HG02852 (cell line): ENCODE results near the gene RTN4R.

ENCODE experiments used
- ATAC-seq: cut with Tn5 transposase; IDR thresholded peaks from one replicate; pipeline ENCODE4 v1.9.1; 2021; ENCODE audit warnings: mild to moderate bottlenecking, moderate library complexity; ENCODE audit not compliant: unreplicated experiment

Gene RTN4R

DNA sequence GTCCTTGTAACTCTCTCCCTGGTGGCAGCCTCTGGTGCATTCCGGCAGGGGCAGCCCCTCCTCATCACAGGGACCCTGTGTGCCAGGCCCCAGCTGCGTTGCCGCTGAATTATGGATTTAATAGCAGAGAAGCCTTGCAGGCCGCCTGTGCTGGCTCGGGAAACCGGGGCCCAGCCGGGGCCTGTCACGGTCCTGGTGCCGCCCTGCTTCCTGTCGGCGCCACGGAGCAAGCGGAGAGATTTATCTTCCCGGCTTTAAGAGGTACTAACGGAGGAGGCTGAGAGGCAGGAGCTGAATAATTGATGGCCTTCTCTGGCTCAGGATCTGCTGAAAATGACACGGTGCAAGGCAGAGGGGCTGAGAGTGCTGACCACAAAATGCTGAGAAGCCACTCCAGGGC lies 63.3 kb downstream of the RTN4R start:
- ATAC-seq = no peak

- ATAC-seq = no peak
These were observed 63.8 kb downstream of the RTN4R start for GRCh38 chr22:20204311-20204710.

GRCh38 chr22:20203552-20204201 lies 64.4 kb downstream of the RTN4R start:
- ATAC-seq = no peak

GRCh38 chr22:20203142-20203551 lies 65.0 kb downstream of the RTN4R start:
- ATAC-seq = no peak

DNA sequence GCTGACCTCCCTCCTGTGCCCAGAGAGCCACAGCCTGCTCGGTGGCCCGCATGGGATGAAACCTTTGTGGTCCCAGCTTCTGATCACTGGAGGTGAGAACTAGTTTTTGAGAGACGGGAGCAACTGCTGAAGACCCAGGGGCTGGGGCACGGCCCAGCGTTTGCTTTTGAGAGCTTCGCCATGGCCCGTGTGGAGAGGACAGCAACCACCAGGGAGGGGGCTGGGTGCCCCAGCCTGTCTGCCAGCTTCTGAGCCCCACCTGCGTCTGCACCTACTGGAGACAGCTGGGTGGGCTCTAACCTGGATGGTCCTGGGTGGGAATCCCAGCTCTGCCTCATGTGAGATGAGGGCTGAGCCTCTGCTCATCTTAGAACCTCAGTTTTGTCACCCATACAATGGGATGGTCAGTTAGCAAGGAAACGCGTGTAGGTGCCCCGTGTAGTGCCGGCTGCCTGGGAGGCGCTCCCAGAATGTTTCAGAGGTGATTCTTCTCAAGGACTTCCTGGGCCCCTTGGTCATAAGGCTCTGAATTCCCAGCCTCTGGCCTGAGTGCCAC lies 66.2 kb downstream of the RTN4R start:
- ATAC-seq = no peak

- no peak for ATAC-seq
These were observed 68.2 kb downstream of the RTN4R start for GRCh38 chr22:20199906-20200305.

DNA sequence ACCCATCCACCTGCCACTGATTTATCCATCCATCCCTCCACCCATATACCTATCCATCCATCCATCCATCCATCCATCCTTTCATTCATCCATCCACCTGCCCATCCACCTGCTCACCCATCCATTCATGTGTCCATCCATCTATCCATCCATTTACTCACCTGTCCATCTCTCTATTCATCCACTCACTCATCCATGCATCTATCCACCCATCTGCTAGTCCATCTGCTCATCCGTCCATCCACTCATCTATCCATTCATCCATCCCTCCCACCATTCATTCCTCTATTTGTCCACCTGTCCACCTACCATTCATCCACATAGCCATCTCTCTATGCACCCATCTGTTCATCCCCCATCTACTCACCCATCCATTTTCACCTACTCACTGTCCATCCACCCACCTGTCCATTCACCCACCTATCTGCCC lies 68.7 kb downstream of the RTN4R start:
- ATAC-seq = no peak

DNA sequence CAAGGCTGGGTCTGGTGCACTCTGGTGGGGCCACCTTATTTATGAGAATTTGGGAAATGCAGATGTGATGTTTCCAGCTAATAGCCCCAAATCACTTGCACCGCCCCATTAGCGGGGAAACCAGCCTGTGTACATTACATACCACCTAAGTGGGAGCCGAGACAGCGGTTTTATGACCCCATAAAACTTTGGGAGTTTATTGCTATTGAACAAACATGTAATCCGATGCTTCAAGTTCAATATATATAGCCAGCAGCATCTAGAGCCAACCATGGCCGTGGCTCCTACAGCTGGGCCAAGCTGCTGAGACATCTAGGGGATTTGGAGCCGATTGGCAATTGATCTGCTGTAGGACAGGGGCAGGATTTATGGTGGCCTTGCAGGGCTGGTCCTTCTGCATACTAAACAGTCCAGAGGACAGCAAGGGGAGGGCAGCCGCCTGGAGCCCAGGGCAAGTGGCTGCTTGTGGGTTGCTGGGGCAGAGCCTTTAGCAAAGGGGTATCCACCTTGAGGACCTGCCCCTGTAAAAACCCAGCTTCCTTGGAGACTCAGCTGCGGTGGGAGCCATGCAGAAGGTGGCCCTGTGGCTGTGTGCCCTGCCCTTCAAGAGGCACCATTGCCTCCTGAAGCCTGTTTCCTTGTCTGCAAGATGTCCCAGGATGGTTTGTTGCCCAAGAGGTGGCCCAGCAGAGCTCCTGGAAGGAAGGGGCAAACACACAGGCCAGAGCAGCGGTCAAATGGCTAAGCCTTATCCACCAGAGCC lies 69.4 kb downstream of the RTN4R start:
- ATAC-seq = no peak

DNA sequence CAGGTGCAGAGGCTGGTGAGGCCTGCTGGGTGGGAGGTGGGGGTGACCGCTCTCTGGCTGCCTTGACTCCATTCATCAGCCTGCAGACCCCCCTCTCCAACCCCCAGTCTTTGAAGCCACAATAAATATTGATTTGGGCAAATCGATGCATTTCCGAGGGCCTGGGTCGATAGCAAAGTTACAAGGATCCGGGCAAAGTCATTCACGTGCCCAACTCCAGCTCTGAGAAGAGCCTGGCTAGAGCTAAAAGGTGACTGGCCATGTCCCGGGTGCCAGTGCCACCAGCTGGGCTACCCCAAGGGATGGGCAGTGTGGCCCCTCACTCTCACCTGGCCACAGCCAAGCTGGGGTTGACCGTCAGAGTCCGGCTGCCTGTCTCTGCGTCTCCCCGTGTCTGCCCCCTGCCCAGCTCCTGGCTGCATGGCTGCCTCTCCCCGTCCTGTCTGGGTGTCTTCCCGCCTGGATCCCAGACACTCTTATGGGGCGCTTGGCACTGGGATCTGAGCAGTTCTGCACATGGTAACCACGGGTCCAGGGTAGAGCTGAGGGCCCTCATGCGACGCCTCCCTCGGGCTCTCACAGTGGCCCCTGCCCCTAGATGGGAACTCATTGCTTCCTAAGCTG lies 70.6 kb downstream of the RTN4R start:
- no peak for ATAC-seq

GRCh38 chr22:20196094-20196842 lies 71.8 kb downstream of the RTN4R start:
- ATAC-seq = no peak

DNA sequence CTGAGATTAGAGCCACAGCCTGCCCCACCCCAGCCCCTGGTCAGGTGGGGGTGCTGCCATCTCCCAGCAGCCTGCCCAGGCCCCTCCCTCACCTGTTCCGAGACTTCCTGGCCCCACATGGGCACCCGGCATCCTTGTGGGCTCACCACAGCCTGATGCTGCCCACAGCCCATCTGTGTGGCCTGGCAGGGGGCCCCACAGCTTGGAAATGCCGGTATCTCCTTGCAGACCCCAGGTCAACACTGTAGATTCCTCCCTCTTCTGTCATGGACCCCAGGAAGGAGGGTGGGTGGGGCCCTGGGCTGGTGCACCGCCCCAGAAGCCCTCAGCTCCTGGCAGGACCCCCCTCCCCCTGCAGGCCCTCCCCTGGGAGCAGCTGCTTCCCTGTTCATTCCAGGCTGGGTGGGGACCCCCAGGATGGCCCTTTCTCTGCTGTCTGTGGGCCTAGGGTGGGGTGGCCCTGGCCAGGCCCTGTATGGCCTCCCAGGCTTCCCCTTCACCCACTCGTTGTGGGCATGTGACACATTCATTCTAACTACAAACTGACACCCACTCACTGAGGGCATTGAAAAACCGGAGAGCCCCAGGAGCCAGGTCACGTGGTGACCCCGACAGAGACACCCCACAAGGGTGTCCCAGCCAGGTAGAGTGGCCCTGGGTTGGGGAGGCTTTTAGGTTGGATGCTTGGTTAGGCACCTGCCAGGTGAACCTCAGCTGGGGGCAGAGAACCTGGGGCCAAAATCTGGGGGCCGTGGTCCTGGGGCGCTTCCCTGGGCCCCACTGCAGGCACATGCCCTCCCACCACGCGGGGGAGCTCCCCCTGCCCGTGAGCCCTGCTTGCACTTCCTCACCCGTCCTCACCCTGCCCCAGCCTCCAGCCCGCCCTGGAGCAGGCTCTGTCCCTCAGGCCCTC lies 73.2 kb downstream of the RTN4R start:
- no peak for ATAC-seq

DNA sequence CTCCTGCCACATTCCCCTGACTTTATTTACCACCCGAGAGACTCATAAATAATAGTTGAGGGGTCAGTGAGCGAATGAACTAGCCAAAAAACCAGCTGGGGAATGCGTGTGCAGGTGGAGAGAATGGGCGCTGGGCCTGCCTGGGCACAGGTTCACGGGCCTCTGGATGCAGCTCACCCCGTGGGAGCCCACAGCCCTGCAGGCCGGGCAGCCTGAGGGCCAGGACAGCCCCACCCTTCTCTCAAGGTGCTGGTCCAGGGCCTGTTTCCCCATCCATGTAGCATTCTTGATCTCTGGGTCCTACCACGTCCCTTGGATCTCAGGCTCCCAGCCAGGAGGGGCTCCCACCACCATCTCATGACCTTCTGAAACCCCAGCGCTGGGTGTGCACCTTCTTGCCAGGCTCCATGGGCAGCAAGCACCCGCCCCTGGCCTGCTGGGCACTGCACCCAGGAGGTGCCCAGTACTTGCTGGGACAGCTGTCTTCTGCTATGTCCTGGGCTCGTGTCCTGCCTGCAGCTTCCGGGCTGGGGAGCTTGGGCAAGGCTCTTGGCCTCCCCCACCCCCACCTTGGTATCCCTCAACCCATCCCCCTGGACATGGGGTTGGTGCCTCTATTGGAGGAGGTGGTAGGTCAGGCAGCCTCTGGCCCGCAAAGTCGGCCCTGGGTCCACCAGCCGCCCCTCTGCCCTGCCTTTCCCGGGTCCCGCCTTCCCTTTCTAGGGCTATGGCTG lies 74.2 kb downstream of the RTN4R start:
- ATAC-seq = no peak

GRCh38 chr22:20192972-20193760 lies 75.0 kb downstream of the RTN4R start:
- ATAC-seq = no peak

DNA sequence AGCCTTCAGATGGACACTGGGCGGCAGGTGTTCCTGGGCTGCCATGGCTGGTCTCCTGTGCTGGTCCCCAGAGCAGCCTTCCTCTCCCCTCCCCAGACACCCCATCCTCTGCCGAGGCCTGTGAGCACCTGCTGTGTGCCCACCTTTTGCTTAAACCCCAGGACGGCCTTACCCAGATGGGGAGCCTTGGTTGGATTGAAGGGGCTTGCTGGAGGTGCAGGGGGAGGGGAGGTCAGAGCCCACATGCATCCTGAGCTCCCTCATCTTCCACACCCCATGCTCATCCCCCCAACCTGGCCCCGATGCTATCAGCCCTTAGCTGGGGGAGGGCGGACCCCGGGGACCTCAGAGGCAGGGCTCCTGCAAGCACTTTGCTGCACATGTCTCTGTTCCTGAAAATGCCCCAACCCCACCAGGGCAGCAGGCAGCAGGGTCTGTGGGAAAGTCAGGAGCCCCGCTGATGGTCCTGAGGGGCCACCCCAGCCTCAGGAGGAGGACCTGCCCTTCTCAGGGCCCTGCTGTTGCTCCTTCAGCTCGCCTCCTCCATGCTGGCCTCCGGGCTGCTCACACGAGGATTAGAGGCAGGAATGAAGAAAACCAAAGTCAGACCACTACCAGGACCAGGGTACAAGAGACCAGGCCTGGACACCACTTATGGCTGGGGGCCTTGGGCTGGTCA lies 75.7 kb downstream of the RTN4R start:
- ATAC-seq = no peak

GRCh38 chr22:20191803-20192202 lies 76.3 kb downstream of the RTN4R start:
- no peak for ATAC-seq
